Thyroid gland (tissue), 4 donors: ENCODE measurements around the gene EXOC3. TPM values are rescaled to one million over a fixed set of nuclear protein-coding genes. Genes with fewer than 3 reads are reported as not detected.

Source experiments
- DNase-seq, 2 donors: peaks; one replicate each; pipeline ENCODE4 v3.0.0-alpha.2; 2019
- H3K27ac ChIP-seq, 3 donors: fragments of 200-600 bp; sonication (generic); 1 replicate in 2 of 3; 2 replicates in 1 of 3; pipeline ENCODE4 v1.5.1; 2016 to 2019; ENCODE audit warnings: mild to moderate bottlenecking in 1 of 3, moderate library complexity in 1 of 3
- H3K27me3 ChIP-seq: fragments of 200-600 bp; sonication (generic); one replicate; pipeline ENCODE4 v1.5.1; 2019
- H3K36me3 ChIP-seq, 2 donors: fragments of 200-600 bp; sonication (generic); one replicate each; pipeline ENCODE4 v1.5.1; 2016 to 2019
- H3K4me1 ChIP-seq, 2 donors: fragments of 200-600 bp; sonication (generic); one replicate each; pipeline ENCODE4 v1.5.1; 2017 to 2019
- H3K4me3 ChIP-seq, 3 donors: fragments of 200-600 bp; sonication (generic); replicated peaks in 1 of 3; 1 replicate in 2 of 3; 2 replicates in 1 of 3; pipeline ENCODE4 v1.5.1; 2016; ENCODE audit warnings: mild to moderate bottlenecking in 1 of 3
- H3K9me3 ChIP-seq: fragments of 200-600 bp; sonication (generic); one replicate; pipeline ENCODE4 v1.5.1; 2017
- CTCF ChIP-seq, 6 experiments: fragments of 200-600 bp in 3 of 6; fragments of 450-650 bp in 3 of 6; sonication (generic) in 3 of 6; IDR thresholded peaks; one replicate each; pipeline ENCODE4 v1.5.1; 2016 to 2019; ENCODE audit warnings: antibody characterized with exemption in 6 of 6, mild to moderate bottlenecking in 2 of 6, inconsistent platforms in 1 of 6, moderate library complexity in 1 of 6
- POLR2A ChIP-seq, 2 donors: fragments of 450-650 bp; IDR thresholded peaks; one replicate each; pipeline ENCODE4 v1.6.1; 2017; ENCODE audit warnings: antibody characterized with exemption in 2 of 2, mild to moderate bottlenecking in 2 of 2, moderate library complexity in 1 of 2
- WGBS, 2 donors: methylation state at CpG; one replicate each; pipeline ENCODE4 v1.1.5; 2017; 5-methylcytosine and 5-hydroxymethylcytosine counted together
- intact Hi-C: fragments of 100-400 bp; cut with DNase I; formaldehyde crosslinking; loops from one replicate; pipeline ENCODE4 v1.15.1; 2023
- total RNA-seq, 4 donors: library from RNA; depleted of rRNA; stranded (reverse); fragments of >200 nt; gene quantifications; one replicate each; pipeline ENCODE4 v1.2.3, GENCODE V29; 2016

Gene EXOC3
- total RNA-seq, 4 donors from 2014 or later, result 39.7 to 49.6 (median 45.0) TPM

GRCh38 chr5:493119-493701, 50.2 kb downstream of the EXOC3 start:
- intact Hi-C loops, result no loop called here
- H3K36me3 ChIP-seq, result no peaks in the 10 kb centered on the region
- H3K27me3 ChIP-seq, result no peaks in the 10 kb centered on the region
- 47 to 53% methylated on average over 22 to 26 of the region's 26 CpGs for WGBS, 2 donors
- H3K4me3 ChIP-seq, result no peak overlapping the region
- DNase-seq, result no peak
- no peak overlapping the region for H3K27ac ChIP-seq
- H3K4me1 ChIP-seq, result no peaks in the 10 kb centered on the region
- H3K9me3 ChIP-seq, result no peaks in the 10 kb centered on the region
- no peak for TF ChIP-seq CTCF (IDR thresholded peaks at IDR 0.05)
- TF ChIP-seq POLR2A (IDR thresholded peaks at IDR 0.05), result no peak

- no peaks in the 10 kb centered on the region for H3K36me3 ChIP-seq
- 59% methylated on average over 5 of the region's 13 CpGs; no CpG with 5 or more reads in 1 of the 2 donors for WGBS, 2 donors
- no peaks in the 10 kb centered on the region for H3K27me3 ChIP-seq
- no peak for DNase-seq
- no peaks in the 10 kb centered on the region for H3K4me1 ChIP-seq
- no peaks in the 10 kb centered on the region for H3K9me3 ChIP-seq
- intact Hi-C loops, result no loop called here
- no peak overlapping the region for H3K27ac ChIP-seq
- TF ChIP-seq POLR2A (IDR thresholded peaks at IDR 0.05), result no peak
- TF ChIP-seq CTCF (IDR thresholded peaks at IDR 0.05), result no peak
- H3K4me3 ChIP-seq, result no peak overlapping the region
Observed at GRCh38 chr5:493758-494157, 50.8 kb downstream of the EXOC3 start.

- Histone ChIP-seq H3K9me3 (no peaks in the 10 kb centered on the region), H3K27me3 (no peaks in the 10 kb centered on the region), H3K4me3 (no peak overlapping the region), H3K27ac (no peak overlapping the region), H3K4me1 (no peaks in the 10 kb centered on the region), H3K36me3 (no peaks in the 10 kb centered on the region)
- intact Hi-C loops, result no loop called here
- TF ChIP-seq CTCF (IDR thresholded peaks at IDR 0.05) (no peak), POLR2A (IDR thresholded peaks at IDR 0.05) (no peak)
- 93 to 96% methylated on average over 6 to 37 of the region's 38 CpGs for WGBS, 2 donors
- no peak for DNase-seq
Observed at GRCh38 chr5:494667-495255, 51.8 kb downstream of the EXOC3 start.

GRCh38 chr5:496028-496427, 53.1 kb downstream of the EXOC3 start:
- H3K36me3 ChIP-seq, result no peaks in the 10 kb centered on the region
- TF ChIP-seq POLR2A (IDR thresholded peaks at IDR 0.05) (no peak), CTCF (IDR thresholded peaks at IDR 0.05) (no peak)

GRCh38 chr5:497090-497700, 54.2 kb downstream of the EXOC3 start:
- DNase-seq, result no peak
- H3K36me3 ChIP-seq, result no peaks in the 10 kb centered on the region
- TF ChIP-seq POLR2A (IDR thresholded peaks at IDR 0.05), result no peak
- TF ChIP-seq CTCF (IDR thresholded peaks at IDR 0.05), result no peak
- H3K27ac ChIP-seq, result no peak overlapping the region
- peaks cover 0 to 10% of the 10 kb centered on the region in 2 donors for H3K4me1 ChIP-seq
- H3K27me3 ChIP-seq, result no peaks in the 10 kb centered on the region
- 75 to 79% methylated on average over 14 to 22 of the region's 22 CpGs for WGBS, 2 donors
- no peaks in the 10 kb centered on the region for H3K9me3 ChIP-seq
- intact Hi-C loops, result no loop called here
- H3K4me3 ChIP-seq, result no peak overlapping the region

More at GRCh38 chr5:496028-496427, 53.1 kb downstream of the EXOC3 start:
- no peak for DNase-seq
- intact Hi-C loops, result no loop called here
- Histone ChIP-seq H3K4me1 (no peaks in the 10 kb centered on the region), H3K9me3 (no peaks in the 10 kb centered on the region), H3K27me3 (no peaks in the 10 kb centered on the region), H3K4me3 (no peak overlapping the region), H3K27ac (no peak overlapping the region)
- 41 to 43% methylated on average over 17 to 19 of the region's 19 CpGs for WGBS, 2 donors
